Left renal pelvis (tissue), 4 donors: ENCODE data around the gene BCKDHA. TPM values are rescaled to one million over a fixed set of nuclear protein-coding genes. Genes with fewer than 3 reads are reported as not detected.
"Not testable (repeated sequence)": the region's sequence is repeated elsewhere in the genome, so short reads cannot be mapped to it uniquely, and the experiment has no call there.

Experiments used
- DNase-seq, 4 donors: peaks; one replicate each; pipeline ENCODE4 v3.0.0-alpha.2; 2013; ENCODE audit warnings: low read depth in 4 of 4, low spot score in 3 of 4
- polyA plus RNA-seq, 4 donors: library from polyadenylated mRNA; unstranded; fragments of 120-200 nt; gene quantifications; one replicate each; pipeline ENCODE4 v1.2.1, GENCODE V29; 2013; ENCODE audit not compliant: insufficient read length in 4 of 4

The BCKDHA gene
- polyA plus RNA-seq, 4 donors, result 17.8 to 46.3 (median 30.7) TPM

GRCh38 chr19:41401483-41401882, 3.9 kb downstream of the BCKDHA start:
- no peak for DNase-seq

DNA sequence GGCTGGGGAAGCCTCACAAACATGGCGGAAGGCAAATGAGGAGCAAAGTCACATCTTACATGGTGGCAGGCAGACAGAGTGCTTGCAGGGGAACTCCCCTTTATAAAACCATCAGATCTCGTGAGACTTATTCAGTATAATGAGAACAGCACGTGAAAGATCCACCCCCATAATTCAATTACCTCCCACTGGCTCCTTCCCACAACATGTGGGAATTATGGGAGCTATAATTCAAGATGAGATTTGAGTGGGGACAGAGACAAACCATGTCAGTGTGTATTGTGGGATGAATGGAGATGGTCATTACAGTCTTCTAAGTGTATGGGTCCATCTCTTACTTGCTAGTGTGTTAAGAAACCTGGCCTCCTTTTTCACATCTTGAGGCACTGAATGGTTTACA, 4.4 kb downstream of the BCKDHA start:
- no peak for DNase-seq

- DNase-seq, result no peak
Measured at GRCh38 chr19:41403181-41403970, 5.8 kb downstream of the BCKDHA start.

DNA sequence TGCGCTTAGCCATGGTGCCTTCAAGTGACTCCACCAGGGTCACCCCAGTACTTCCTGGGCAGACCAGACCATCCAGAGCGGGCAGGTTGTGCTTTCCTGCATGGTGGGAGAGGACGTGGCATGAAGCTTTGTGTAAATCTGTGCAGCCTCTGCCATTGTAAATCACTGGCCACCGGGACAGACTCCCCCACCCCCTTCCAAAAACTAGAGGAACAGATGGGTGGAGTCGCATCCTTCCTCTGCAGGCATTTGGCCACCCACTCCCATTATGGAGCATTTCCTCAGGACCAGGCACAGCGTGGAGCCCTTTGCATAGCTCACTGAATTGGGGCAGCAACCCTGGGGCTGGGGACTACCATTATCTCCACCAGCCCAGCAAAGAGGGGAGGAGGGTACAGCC, 8.2 kb downstream of the BCKDHA start:
- DNase-seq, result no peak

- no peak for DNase-seq
Measured at GRCh38 chr19:41407271-41407670, 9.7 kb downstream of the BCKDHA start.

DNA sequence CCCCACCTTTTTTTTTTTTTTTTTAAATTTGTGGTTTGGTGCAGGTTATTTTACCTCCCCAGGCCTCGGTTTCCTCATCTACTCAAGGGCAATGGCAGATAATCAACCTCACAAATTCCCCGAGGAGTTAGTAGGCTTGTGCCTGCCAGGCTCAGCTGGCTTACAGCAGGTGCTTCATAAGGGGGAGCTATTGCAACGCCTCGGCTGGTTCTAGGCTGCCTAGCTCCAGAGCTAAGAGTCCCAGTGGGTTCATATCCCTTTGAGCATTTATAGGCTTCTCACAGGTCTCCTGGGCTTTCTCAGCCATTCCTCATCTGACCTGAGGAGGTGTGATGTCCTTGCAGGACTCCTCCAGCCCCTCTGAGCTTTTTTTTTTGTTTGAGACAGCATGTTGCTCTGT, 10.6 kb downstream of the BCKDHA start:
- no peak for DNase-seq

DNA sequence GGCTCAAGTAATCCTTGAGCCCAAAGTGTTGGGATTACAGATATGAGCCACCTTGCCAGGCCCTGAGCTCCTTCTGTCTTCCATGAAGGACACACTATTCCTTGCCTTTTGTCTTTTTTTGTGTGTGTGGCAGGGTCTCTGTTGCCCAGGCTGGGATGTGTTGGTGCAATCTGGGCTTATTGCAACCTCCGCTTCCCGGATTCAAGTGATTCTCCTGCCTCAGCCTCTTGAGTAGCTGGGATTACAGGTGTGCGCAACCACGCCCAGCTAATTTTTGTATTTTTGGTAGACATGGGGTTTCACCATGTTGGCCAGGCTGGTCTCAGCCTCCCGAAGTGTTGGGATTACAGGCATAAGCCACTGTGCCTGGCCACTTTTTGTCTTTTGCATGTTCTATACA, 11.2 kb downstream of the BCKDHA start:
- DNase-seq, result not testable (repeated sequence)

DNA sequence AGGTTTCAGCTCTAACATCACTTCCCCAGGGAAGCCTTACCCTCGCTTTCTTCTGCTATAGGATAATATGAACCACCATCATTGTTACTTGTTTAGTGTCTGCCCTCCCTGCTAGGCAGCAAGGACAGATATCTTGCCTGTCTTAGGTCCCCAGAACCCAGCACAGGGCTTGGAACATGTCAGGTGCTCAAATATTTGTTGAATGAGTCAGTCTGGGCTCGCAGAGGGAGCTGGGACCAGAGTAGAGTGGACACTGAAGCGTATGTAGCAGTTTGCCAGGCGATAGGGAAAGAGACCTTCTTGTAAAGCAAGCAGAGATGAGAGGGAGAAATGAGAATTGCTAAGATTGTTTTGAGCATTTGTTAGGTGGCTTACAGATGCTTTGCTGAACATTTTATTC, 11.7 kb downstream of the BCKDHA start:
- DNase-seq, result no peak

DNA sequence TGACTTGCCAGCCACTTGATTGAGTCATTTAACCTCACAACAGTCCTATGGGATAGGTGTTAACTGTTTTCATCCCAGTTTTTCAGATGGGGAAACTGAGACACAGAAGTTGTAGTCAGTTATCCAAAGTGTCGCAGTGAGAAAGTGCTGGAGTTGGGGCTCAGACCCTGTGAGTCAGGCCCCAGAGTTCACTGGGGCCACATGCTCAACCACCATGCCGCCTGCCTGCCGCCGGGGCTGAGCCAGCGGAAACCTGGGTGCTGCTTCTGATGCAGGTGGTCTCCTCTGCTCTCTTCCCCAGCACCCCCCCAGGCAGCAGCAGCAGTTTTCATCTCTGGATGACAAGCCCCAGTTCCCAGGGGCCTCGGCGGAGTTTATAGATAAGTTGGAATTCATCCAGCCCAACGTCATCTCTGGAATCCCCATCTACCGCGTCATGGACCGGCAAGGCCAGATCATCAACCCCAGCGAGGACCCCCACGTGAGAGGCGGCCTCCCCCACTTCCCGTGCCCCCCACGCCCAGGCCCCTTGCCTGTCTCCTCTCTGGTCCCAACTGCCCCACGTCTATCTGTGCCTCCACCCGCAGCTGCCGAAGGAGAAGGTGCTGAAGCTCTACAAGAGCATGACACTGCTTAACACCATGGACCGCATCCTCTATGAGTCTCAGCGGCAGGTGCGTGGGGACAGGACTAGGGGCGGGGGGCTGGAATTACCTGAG, 12.9 kb downstream of the BCKDHA start:
- no peak for DNase-seq

DNA sequence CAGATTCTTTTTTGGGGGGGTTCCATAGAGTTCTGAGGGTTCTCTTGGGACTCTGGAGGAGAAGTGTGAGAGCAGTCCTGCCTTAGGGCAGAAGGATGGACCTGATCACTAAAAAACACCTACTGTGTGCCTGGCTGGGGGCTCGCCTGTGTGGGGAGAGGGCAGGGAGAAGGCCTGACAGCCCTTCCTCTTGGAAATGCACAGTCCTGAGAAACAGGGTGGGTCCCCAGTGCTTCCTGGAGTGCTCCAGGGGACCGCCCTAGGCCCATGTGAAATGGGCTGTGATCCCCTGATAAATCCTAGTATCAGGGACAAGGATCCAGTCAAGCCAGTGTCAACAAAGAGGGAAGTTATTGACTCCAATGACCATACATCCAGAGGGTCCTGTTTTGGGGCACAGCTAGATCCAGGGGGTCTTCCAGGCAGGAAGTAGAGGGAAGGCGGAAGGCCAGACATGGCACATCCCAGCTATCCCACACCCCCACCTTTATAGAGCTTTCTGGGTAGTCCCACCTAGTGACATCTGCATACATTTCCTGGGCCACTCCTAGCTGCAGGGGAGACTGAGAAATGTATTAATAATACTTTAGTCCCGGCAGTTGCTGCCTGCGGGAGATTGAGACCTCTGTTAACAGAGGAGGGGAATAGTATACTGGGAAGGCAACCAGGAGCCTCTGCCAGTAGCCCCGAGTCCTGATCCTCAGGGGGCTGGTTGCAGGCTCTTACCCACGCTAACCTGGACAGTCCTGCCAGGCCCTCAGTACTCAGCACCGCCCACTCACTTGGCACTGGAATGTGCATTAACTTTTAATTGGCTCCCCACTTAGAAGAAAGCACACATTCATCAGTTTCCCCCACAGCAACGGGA, 13.7 kb downstream of the BCKDHA start:
- DNase-seq, result no peak

DNA sequence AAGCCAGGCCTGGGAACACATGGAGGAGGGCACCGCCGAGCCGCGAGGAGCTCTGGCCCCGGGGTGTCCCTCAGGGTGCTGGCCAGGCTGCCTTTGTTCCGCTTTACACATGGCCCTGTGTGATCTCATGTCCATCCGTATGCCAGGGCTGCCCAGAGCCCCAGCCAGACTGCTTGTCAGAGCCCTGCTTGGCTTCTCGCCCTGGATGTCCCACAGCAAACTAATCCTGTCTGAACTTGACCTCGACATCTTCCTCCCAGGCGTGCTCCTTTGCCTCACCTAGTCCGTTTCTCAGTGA, 14.3 kb downstream of the BCKDHA start:
- DNase-seq, result no peak

DNA sequence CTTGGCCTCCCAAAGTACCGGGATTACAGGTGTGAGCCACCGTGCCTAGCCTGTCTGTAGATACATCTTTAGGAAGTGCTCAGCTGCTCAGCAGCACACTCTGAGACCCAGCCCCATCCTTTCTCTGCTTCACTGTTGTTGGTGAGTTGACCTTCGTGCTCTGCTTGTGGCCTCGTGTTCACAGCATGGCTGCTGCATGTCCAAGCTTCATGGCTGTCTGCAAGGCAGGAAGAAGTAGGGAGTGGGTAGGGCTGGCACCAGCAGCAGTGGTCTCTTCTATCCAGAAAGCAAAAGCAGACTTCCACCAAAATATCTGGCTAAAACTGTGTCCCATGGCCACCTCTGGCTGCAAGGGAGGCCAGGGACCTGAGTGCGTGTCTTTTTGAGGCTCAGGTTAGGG, 15.3 kb downstream of the BCKDHA start:
- no peak for DNase-seq

DNA sequence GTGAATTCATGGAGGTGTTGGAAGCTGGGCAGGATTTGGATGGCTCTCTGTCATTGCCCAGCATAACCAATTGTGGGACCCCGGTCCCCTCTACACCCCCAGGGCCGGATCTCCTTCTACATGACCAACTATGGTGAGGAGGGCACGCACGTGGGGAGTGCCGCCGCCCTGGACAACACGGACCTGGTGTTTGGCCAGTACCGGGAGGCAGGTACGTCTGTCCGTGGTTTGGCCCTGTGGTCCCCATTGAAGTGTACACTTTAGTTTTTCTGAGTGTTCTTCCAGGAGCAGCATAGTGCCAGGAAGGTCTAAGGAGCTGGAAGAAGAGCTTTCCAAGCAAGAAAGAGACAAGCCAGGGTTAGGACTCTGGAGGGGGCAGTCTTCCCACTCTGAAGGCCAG, 16.3 kb downstream of the BCKDHA start:
- no peak for DNase-seq

- no peak for DNase-seq
Measured at GRCh38 chr19:41414461-41414860, 16.8 kb downstream of the BCKDHA start.

DNA sequence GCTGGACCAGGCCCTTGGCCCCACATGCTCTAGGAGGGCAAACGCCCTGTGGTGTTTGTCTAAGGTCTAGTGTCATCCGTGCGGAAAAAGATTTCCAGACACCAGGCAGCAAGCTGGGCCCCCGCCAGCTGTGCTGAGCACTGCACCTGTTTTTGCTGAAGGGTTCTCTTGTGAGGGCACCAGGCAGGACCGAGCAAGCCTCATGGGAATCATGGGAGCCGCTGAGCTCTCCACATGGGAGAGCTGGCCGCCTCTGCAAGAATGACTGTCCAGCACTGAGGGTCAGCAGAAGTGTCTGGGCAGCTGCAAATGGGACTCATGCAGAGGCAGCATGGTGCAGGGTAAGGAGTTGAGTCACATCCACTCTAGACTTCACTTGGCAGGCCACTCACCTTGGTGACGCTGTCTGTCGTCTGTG, 17.5 kb downstream of the BCKDHA start:
- DNase-seq, result no peak

- no peak for DNase-seq
Measured at GRCh38 chr19:41416194-41416674, 18.6 kb downstream of the BCKDHA start.

DNA sequence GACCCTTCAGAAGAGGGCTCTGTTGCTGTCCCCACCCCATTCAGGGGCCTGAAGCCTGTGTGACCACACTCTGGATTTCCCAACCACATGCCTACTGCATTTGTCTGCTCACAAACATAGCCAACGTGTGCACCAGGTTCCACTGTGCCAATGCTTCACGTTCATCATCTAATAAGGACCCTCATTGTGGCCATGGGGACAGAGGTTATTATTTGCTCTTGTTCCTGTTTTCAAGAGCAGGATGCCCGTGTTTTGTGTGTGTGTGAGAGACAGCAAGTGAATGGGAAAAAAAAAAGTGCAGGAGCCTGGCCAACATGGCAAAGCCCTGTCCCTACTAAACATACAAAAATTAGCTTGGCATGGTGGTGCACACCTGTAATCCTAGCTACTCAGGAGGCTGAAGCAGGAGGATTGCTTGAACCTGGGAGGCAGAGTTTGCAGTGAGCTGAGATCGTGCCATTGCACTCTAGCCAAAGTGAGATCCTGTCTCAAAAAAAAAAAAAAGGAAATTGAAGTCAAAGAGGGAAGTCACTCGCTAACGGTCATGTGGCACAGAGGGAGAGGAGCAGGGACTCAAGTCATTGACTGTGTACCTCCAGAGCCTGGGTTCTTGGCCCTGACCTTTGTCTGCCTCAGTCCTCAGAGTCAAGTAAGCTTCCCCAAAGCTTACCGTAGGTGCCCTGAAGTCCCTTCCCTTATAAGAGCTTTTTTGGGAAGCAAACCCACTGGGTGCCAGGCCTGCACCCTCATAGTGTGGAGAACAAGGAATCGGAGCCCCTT, 22.7 kb downstream of the BCKDHA start:
- no peak for DNase-seq

DNA sequence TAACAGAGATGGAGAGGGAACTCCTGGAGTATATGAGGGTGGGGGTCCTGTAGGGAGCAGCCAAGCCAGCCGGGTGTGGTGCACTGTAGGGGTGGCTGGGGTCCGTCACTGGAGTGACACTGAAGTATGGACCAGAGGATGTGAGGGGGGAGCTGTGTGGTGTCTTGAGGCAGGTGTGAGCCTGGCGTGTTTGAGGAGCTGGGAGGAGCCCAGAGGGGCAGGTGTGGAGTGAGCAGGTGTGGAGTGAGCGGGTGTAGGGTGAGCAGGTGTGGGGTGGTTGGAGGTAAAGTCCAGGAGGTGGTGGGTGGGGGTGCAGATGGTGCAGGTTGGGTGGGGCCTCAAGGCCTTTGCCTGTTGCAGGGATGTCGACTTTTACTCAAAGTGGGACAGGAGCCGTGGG, 23.7 kb downstream of the BCKDHA start:
- no peak for DNase-seq

GRCh38 chr19:41421973-41422372, 24.4 kb downstream of the BCKDHA start:
- DNase-seq, result no peak

DNA sequence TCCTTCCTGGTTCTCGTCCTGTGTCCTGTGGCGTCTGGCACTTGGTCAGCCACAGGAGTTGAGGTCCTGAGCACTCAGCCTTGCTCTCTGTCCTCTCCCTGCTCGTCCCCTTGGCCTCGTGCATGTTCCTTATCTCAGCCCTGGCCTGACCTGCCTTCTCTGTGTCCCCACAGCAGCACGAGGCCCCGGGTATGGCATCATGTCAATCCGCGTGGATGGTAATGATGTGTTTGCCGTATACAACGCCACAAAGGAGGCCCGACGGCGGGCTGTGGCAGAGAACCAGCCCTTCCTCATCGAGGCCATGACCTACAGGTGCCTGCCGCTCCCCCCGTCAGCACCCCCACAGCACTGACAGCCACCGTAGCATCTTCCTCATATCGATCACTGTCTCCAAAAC, 24.8 kb downstream of the BCKDHA start:
- DNase-seq, result no peak

- no peak for DNase-seq
Measured at GRCh38 chr19:41422955-41423354, 25.3 kb downstream of the BCKDHA start.
